Activated T-cell treated with anti-CD3 and anti-CD28 coated beads, Interleukin-2, amount 50 U/mL, for 4 hours (primary cell): ENCODE results near the gene OAS3. TPM values are rescaled to one million over a fixed set of nuclear protein-coding genes. Genes with fewer than 3 reads are reported as not detected.

Source experiments
- ATAC-seq, 2 donors: fragments of 200-7000 bp; cut with Tn5 transposase; one replicate each; pipeline ENCODE4 v1.10.0; 2021
- DNase-seq: peaks from one replicate; pipeline ENCODE4 v3.0.0-alpha.2; 2020
- H3K27me3 Mint-ChIP-seq: one replicate; pipeline ENCODE4 v1.8.0; 2021; ENCODE audit warnings: low read depth, mixed read lengths
- H3K36me3 Mint-ChIP-seq: one replicate; pipeline ENCODE4 v1.8.0; 2022; ENCODE audit warnings: mixed read lengths; ENCODE audit not compliant: insufficient read depth
- H3K4me1 Mint-ChIP-seq: one replicate; pipeline ENCODE4 v1.8.0; 2021; ENCODE audit warnings: low read depth, mixed read lengths
- H3K4me3 Mint-ChIP-seq: one replicate; pipeline ENCODE4 v1.8.0; 2021; ENCODE audit warnings: mild to moderate bottlenecking, moderate library complexity, mixed read lengths
- H3K9me3 Mint-ChIP-seq: one replicate; pipeline ENCODE4 v1.8.0; 2021; ENCODE audit warnings: mixed read lengths
- total RNA-seq, 3 donors: library from RNA; stranded (reverse); gene quantifications; one replicate each; pipeline ENCODE4 v1.2.1, GENCODE V29; 2021

The OAS3 gene
- total RNA-seq, 3 donors from 2014 or later, result 5.5 to 13.6 (median 8.0) TPM

- no peak for ATAC-seq
Measured at GRCh38 chr12:113021500-113021899, 83.2 kb downstream of the OAS3 start.

More at GRCh38 chr12:113021500-113021899, 83.2 kb downstream of the OAS3 start:
- Mint-ChIP-seq H3K4me1 (peaks cover 3% of the 10 kb centered on the region), H3K27me3 (no peaks in the 10 kb centered on the region), H3K9me3 (no peaks in the 10 kb centered on the region), H3K36me3 (no peaks in the 10 kb centered on the region), H3K4me3 (no peak overlapping the region)
- no peak for DNase-seq

Other genes with a start within 250 kb of the OAS3 start
- gene RPH3A, start 146.7 kb upstream of the OAS3 start, total RNA-seq, result not detected
- gene OAS1, start 31.5 kb upstream of the OAS3 start, total RNA-seq, result 1 to 10 TPM; 3.2 to 7.8 (median 4.0) TPM
- gene OAS2, start 40.0 kb downstream of the OAS3 start, total RNA-seq, result 10 to 100 TPM; 27.8 to 36.0 (median 34.9) TPM
- 1 to 10 TPM; 5.0 to 7.7 (median 5.2) TPM for gene DTX1, start 118.3 kb downstream of the OAS3 start, total RNA-seq
- 1 to 10 TPM in 1 of 3 donors, under 1 TPM in 2; 0.58 to 1.1 (median 0.87) TPM for gene RASAL1, start 197.3 kb downstream of the OAS3 start, total RNA-seq
- under 1 TPM; 0.29 to 0.46 (median 0.38) TPM for gene CFAP73, start 211.2 kb downstream of the OAS3 start, total RNA-seq
- gene DDX54, start 247.0 kb downstream of the OAS3 start, total RNA-seq, result 100 to 1,000 TPM; 213 to 236 (median 232) TPM
- 10 to 100 TPM; 24.6 to 31.0 (median 27.5) TPM for gene RITA1, start 247.2 kb downstream of the OAS3 start, total RNA-seq